Activated effector memory CD4-positive, alpha-beta T cell treated with anti-CD3 and anti-CD28 coated beads, Interleukin-2, amount 50 U/mL, for 16 hours (primary cell): Measurements from ENCODE around the gene CEMIP2.

ENCODE experiments used
- DNase-seq: peaks from one replicate; pipeline ENCODE4 v3.0.0-alpha.2; 2020

The CEMIP2 gene

DNA sequence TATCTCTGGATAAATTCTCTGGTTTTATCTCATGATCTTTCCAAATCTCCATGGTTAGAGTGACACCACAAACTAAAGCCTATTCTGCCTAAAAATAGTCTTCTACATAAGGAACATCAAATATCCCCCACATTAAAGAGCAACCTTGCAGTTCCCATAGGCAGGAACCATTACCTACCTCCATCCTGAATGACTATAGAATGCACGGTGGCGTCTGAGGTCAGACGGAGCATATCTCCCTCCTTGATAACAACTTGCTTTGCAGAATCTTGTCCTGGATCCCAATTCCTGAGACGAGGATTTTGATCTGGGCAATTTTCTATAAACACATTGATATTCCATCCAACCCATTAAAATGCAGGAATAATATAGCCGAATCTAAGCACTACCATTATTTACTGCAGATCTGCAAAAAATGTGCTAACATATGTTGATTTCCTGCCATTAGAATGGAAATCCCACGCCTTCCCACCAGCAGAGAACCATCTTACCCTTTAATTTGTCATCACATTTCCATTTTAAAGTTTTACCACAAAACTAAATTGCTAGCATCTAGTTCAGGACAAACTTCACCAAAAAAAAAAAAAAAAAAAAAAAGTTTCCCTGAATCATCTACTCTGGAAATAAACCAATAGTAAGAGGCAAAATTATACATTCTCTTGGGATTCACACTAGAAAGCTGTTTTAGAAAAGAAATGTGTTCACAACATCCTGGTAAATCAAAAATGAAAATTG lies 22.1 kb downstream of the CEMIP2 start:
- DNase-seq = no peak

DNA sequence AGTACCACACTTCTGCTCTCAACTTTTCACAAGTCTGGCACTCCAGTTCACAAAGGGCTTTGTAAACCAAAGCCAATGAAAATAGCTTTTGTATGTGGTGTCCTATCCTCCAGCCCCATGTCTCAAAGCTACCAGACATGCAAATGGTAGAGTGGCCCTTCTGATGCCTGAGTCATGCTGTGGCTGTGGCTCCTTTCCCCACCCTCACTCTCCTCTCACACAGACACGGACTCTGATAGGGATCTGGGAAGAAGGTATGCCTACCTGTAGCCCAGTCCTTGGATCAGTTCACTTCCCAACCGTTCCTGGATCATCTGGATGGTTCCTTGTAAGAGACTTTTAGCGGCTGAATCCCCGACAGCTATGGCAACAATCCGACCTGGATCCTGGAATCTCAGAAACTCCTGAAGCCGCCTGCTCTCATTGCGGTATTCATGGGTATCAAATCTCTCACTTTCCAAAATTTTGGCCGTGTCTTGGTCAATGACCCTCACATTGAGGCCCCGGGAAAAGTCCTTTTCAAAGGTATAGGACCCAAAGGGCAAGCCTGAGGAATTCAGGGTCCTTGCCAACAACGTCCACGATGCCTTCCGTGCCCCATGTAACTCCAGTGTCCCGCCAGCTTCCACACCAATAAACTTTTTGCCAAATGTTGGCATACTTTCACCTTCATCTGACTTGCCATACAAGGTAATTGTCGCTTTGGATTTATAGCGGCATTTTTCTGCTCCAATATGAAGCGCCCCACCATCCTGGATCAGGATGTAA lies 23.4 kb downstream of the CEMIP2 start:
- no peak for DNase-seq

DNA sequence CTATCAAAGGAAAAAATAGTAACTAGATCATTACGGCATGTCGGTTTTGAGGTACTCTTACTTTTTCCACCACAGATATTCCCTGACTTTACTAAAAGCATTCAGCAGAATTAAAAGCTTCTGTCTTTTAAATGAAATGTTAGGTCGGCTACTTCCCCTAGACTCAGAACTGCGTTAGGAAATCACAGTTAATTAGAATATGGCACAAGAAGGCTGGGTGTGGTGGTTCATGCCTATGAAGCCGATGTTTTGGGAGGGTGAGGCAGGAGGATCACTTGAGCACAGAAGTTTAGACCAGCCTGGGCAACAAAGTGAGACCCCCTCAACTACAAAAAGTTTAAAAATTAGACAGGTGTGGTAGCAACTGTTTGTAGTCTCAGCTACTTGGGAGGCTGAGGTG lies 24.4 kb downstream of the CEMIP2 start:
- DNase-seq = no peak

DNA sequence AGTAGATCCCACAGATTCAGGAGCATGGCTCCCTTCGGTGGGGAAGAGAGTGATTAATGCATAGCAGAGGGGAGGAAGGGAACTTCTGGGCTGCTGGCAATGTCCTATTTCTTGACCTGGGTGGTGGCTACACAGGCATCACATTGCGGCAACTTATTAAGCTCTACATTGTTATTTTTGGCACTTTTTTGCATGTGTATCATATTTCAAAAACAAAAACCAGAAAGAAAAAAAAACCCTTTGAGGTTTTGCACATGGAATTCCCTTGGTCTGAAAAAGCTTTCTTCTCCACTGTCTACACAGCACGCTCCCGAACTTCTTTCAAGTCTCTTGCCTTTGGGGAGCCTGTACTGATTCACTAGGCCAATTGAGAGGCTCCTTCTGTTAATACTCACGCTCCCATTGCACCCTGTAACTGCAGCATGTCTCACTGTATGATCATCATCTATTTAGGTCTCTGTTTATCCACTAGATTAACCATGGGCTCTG lies 25.1 kb downstream of the CEMIP2 start:
- no peak for DNase-seq

DNA sequence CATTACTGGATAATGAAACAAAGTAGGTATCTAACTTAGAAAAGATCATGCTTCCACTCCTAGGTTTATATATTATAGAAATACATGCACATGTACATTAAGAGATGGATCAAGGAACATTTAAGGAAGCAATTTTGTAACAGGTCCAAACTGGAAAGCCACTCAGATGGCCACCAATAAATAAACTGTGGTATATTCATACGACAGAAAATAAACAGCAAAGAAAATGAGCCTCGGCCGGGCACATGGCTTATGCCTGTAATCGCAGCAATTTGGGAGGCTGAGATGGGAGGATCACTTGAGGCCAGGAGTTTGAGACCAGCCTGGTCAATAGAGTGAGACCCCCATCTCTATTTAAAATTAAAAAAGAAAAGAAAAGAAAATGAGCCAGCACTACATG lies 25.6 kb downstream of the CEMIP2 start:
- no peak for DNase-seq

DNA sequence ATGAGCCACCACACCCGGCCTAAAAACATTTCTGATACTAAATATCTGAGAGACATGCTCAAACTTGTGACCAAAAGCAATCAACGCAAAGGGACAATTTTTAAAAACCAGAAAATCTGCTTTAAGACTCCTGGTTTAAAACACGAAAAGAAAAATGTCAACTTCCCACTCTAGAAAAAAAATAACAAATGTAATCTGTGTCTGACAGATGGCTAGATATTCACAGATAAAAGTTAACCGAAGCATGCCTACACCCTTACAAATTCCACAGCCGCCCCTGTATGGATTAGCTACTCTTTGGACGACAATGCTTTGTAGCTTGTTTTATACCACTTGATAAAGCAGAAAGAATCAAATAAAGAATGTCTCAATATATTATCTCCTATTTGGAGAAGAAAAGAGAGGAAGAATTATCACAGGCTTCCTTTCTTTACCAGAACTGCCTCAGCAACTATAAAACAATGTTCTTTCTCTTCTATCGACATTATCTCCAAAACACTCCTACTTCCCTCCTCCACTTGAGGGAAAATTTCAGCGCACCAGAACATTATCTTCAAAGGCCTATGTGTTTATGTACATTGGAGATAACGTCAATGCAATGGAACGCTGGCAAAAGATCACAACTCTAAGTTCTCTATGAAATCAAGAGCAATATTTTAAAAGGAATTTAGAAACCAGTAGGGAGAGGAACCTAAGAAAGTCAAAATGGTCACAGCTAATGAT lies 26.2 kb downstream of the CEMIP2 start:
- no peak for DNase-seq

DNA sequence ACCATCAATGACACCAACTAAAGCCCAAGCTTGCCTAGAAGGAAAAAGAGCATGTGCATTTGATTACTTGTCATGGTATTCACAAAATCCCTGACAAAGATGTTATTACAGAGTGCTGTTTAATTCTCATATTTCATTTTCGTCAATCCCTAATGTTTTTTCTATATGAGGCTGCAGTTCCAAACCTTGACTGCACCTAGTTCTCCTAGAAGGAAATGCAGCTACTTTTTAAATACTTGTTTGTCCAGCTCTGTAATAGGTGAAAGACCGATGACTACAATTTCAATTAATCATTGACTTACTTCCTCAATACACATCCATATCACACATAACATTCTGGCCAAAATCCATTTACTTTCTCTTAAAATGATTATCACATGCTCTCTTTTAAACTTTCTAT lies 28.1 kb downstream of the CEMIP2 start:
- no peak for DNase-seq

DNA sequence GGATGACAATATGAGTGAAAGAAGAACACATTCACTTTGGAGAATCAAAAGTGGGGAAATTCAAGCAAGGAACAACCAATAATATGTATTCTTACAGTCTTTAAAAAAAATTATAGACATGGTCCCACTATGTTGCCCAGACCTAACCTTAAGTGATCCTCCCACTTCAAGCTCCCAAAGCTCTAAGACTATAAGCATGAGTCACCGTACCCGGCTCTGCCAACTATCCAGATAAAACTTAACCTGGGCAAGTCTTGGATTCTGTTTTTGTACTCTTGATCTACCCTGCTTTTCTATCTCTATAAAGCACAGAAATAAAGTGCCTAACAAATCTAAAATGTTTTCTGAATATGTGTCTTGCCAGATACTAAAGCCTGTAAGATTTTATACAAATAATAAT lies 30.9 kb downstream of the CEMIP2 start:
- no peak for DNase-seq

DNA sequence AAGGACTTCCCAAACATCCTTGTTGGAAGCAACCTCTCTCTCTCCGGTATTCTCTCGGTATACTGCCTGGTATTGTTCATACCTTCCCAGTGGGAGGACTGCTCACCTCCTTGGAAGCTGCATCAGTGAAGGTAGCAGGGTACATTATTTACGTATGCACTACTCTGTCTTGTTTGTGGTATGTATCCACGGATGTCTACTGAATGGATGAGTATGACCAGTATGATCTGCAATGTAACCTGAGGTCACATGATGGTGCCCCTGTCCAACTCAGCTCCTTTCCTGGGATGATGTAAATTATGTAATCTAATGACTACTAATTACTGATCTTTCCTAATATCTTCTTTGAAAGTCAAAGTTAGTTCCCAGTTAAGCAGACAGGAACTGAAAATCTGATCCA lies 32.1 kb downstream of the CEMIP2 start:
- DNase-seq = no peak

DNA sequence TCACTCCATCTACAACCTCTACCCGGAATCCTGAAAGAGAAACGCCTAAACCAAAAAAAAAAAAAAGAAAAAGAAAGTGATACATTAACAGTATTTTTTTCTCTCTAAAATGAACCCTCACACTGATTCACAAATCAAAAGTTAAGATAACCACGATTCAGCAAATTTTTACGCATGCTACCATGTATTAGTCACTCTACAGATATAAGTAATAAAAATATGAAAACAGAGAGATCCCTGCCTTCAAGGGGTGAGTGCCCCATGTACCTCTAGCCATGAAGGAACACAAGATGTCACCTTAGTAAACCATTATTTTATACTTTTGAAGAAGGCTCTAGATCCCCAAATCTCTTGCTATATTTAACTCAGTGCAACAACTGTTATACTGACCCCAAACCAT lies 33.4 kb downstream of the CEMIP2 start:
- DNase-seq = no peak

DNA sequence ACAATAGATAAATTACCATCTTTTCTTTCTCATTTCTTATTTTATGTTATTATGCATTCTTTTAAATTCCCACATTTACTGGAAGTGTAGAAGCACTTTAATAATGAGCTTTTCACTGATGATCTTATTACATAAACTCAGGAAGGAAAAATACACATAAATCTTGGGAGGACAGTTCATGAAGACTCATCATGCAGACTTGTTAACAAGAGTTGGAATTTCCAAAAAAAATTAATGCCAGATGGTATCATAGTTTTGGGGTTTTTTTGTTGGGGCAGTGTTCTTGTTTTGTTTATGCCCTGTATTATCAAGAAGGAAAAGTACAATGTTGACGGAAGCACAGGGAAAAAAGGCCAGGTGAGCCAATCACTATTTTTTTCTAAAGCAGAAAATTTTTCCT lies 35.1 kb downstream of the CEMIP2 start:
- no peak for DNase-seq

DNA sequence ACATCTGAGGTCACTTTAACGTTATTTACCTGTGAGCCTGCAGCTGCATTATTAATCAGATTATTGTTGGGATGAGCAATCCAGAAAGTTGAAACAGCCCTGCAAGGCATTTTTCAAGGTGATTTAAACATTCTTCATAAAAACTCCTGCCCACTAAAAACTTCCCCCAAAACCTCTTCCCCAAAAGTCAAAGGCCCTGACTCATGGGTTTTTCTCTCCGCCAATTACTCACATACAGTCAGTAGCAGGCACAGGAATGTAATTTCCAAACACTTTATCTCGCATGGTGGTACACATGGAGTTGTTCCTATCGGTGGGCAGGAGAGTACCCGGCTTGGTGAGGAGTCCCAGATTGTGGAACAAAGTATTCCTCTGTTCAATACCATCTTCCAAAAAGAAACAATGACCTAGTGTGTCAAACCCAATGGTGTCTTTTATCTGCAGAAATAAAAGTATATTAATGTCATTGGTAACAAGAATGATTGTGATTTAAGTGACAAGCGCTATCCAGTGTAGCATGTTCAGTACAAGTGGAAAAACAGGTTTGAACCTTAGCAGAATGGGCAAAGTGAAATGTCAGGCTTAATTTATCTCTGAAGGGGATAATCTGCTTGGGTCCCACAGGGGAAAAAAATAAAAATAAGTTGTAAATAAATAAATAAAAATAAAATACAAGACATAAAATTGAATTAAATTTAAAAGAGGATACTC lies 38.3 kb downstream of the CEMIP2 start:
- DNase-seq = no peak

DNA sequence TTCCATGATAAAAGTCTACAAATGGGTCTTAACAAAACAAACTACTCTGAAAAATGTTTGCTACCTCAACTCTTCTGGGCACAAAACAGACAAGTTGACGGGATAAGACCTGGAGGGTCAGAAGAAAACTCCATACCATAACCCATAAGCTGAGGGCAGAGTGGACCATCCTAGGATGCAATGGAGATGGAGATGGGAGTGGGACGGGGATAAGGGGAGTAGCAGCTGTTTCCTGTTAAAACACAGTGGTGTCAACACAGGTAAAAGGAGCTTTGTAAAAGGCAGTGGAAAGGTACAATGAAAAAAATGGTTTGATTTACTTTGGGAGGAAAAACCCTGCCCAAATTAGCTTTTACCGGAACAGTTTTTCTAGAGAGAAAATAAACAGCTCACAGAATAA lies 41.6 kb downstream of the CEMIP2 start:
- DNase-seq = no peak

DNA sequence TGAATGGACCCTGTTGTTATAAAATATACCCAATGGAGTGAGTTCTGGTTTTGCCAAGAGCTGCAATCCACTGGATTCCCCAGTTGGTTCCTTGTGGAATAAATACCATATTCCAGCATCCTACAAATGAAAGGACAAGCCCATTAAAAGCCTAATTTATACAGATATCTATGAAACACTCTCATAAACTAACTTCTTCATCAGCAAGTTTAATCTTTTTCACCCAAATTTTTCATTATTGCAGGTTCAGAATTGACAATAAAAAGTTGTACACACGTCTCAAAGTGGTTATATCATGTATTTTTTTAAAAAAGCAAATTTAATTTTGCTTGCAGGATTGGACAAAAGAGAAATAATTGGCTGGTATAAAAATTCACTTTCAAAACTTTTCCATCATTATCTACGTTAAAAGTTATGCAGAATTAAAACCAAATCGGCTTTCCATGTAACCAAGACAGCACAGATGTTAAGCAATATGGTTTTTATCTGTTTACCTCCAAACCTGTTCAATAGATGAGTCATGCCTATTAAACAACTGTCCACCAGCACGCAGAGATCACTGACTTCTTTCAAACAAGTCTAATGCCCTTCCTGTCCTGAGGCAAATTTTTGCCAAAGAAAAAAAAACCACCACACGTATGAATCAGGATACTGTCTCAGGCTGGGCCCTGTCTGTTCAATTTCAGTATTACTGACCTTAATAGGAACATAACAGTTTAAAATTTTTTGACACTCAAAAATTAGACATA lies 42.5 kb downstream of the CEMIP2 start:
- DNase-seq = no peak

DNA sequence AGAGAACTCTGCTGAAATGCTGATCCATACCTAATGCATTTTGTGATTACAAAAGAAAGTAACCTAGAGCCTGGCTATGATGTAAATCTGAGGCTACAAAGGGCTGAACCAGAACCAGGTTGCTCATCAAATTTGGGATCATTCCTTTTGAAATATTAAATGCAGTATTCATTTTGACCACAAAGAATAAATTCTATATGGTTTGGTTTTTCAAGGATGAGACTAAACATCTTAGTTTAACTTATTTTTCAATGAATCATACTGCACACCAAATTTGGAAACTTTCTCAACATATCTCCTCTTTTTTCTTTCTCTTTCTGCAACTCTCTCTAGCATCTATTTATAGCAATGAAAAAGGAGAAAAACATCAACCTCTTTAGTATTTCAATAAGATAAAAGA lies 46.5 kb downstream of the CEMIP2 start:
- DNase-seq = no peak

DNA sequence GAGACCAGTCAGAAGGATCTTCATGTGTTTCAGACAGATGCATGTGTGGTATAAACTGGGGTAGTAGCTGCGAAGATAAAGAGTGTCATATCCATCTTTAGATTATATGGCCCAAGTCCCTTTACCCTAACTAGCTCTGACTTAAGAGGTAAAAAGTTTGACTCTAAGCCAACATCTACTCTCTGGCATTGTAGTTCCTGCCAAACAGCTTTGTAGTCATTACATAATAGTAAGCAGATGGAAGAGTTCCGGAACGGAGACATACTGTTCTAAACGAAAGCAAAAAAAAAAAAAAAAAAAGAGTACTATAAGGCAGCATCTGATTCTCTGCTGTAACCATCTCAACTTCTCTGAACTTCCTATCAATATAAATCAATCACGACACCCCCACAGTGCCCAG lies 48.8 kb downstream of the CEMIP2 start:
- no peak for DNase-seq

DNA sequence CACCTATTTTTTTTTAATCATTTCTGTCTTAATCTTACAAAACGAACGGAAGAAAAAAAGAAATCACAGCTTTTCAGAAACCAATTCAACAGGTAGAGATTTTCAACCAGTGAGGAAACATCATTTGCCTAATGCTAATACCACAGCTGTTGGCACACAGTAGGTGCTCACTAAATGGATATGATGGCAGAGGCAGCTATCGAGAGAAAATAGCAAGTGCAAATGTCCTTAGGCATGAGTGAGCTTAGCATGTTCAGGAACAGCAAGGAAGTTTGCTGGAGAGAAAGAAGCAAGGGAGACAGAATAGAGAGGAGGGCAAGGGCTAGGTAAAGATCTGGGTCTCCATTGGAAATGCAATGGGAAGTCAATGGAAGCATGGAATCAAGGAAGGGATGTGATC lies 49.2 kb downstream of the CEMIP2 start:
- no peak for DNase-seq

DNA sequence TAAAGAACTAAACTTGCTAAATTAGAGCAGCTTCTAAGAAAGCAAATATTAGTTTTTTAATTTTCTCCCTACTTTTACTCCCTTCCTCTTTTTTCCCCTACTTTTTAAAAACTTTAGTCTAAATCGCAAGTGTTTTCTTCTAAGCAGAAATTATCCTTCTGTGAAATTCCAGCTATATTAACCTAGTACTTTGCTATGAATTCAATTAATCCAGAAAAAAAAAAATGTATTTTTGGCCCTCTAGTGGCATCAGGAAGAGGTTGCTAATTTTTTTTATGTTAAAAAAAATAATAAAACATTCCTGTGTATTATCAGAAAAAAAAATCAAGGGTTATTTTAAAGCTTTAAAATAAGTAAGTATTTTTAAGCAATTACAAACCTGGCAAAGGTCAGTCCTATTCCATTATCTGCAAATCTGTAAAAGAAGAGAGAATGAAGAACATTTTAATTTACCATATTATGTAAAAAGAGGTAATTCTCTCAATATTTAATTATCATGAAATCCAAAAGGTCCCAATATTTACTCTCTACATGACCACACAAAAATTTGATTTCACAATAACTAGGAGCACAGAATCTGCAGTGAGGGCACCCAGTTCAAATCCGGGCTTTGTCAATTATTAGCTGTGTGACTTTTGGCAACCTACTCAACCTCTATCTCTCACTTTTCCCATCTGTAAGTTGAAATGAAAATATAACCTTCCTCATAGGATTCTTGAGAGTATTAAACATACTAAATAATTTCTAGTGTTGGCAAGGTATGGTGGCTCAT lies 52.0 kb downstream of the CEMIP2 start:
- no peak for DNase-seq

DNA sequence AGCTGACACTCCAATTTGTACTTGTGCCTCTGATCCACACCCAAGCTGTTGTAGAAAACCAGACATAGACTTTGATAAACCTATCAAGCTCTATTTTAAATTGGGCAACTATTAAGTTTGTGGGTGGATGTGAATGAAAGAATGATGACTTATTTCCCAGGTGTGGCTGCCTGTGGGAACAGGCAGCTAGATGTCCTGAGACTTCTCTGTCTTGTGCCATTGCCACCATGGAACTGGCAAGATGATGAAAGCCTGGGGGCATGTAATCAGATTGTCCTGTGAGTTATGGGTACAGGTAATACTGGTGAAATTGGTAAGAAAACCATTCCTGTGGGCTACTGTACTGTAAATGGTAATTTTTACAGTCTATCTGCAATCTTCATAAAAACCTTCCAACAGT lies 57.5 kb downstream of the CEMIP2 start:
- DNase-seq = no peak

DNA sequence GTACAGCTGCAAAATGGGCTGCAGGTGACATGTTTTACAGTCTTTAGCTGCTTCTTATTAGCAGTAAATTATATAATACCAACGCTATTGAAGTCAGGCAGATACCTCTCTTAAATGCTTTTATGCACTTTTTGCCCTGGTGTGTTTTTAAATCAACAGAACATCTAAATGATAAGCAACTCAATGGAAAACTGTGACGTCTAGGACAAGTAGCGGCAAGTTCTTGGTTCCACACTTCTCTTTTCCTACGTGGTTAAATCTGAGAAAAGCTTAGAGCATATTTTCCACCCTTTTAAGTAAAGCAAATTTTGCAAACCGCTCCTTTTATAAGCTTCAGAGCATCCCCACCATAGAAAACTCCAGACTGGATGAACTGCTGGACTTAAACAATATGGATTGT lies 58.1 kb downstream of the CEMIP2 start:
- no peak for DNase-seq

DNA sequence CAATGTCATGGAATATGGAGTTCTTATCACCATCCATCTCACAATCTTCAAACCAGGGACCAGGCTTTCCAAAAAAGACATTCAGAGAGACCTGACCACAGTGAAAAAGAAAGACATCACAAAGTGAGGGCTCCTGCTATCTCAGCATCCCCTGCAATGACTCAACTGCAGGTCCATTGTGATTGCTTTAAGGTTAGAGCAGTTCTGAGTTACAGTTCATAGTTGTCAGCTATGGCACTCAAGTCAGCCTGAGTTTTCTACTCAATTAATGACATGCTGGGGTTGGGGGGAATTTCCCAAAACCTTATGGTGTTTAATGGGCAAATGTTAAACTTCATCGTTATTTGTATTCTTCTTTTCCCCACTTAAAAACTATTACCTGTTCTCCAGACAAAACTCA lies 58.9 kb downstream of the CEMIP2 start:
- DNase-seq = no peak

DNA sequence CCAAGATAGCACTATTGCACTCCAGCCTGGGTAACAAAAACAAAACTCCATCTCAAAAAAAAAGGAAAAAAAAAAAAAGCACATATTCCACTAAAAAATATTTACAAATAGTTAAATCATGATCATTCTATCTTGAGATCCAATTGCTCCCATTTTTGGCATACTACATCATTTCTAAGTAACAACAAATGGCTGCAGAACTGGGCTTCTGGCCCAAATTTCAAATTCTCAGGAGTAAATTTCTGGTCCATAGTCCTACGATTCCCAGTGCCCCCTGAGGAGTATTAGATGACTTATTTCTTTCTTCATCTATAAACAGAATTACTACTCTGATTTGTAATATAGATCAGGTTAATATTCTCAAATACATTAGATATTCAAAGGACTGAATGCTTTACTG lies 62.1 kb downstream of the CEMIP2 start:
- no peak for DNase-seq
